GM23338 (cell line): ENCODE data around the gene ATN1. TPM values are rescaled to one million over a fixed set of nuclear protein-coding genes. Genes with fewer than 3 reads are reported as not detected.
A peak's percentile ranks its signal among the peaks of the same experiment; 100 is the strongest.

Source experiments
- ATAC-seq: fragments of 200-7000 bp; cut with Tn5 transposase; 3 replicates; pipeline ENCODE4 v1.9.1; 2020
- DNase-seq: peaks from one replicate; pipeline ENCODE4 v3.0.0-alpha.2; 2015; ENCODE audit warnings: low spot score
- H2AFZ ChIP-seq: fragments of 200-600 bp; sonication (generic); 2 replicates; pipeline ENCODE4 v1.8.0; 2016; ENCODE audit warnings: antibody characterized with exemption, mild to moderate bottlenecking, moderate library complexity
- H3F3A ChIP-seq: fragments of 200-600 bp; sonication (generic); replicated peaks from 2 replicates; pipeline ENCODE4 v1.8.0; 2017; ENCODE audit warnings: antibody characterized with exemption, mixed run types, low read depth
- H3K27ac ChIP-seq: fragments of 200-600 bp; sonication (generic); 2 replicates; pipeline ENCODE4 v1.6.1; 2016; ENCODE audit warnings: low read depth
- H3K27me3 ChIP-seq: fragments of 200-600 bp; sonication (generic); 2 replicates; pipeline ENCODE4 v1.8.0; 2016; ENCODE audit warnings: mild to moderate bottlenecking, mixed run types, moderate library complexity; ENCODE audit not compliant: insufficient read depth
- H3K36me3 ChIP-seq: fragments of 200-600 bp; sonication (generic); 2 replicates; pipeline ENCODE4 v1.8.0; 2016; ENCODE audit warnings: mild to moderate bottlenecking; ENCODE audit not compliant: insufficient read depth
- H3K4me1 ChIP-seq: fragments of 200-600 bp; sonication (generic); 2 replicates; pipeline ENCODE4 v1.8.0; 2016; ENCODE audit warnings: mild to moderate bottlenecking, moderate library complexity; ENCODE audit not compliant: insufficient read depth
- H3K4me2 ChIP-seq: fragments of 200-600 bp; sonication (generic); 2 replicates; pipeline ENCODE4 v1.7.1; 2017; ENCODE audit warnings: mixed run types
- H3K4me3 ChIP-seq: fragments of 200-600 bp; sonication (generic); 2 replicates; pipeline ENCODE4 v1.6.1; 2016; ENCODE audit warnings: mixed run types
- H3K79me2 ChIP-seq: fragments of 200-600 bp; sonication (generic); replicated peaks from 2 replicates; pipeline ENCODE4 v1.8.0; 2017; ENCODE audit warnings: mild to moderate bottlenecking; ENCODE audit not compliant: insufficient read depth
- H3K9me2 ChIP-seq: fragments of 200-600 bp; sonication (generic); 2 replicates; pipeline ENCODE4 v1.8.0; 2017; ENCODE audit not compliant: insufficient read depth
- H4K20me1 ChIP-seq: fragments of 200-600 bp; sonication (generic); replicated peaks from 2 replicates; pipeline ENCODE4 v1.8.0; 2017; ENCODE audit warnings: mild to moderate bottlenecking; ENCODE audit not compliant: insufficient read depth
- H3K27ac Mint-ChIP-seq: 2 replicates; pipeline ENCODE4 v1.8.0; 2020; ENCODE audit warnings: inconsistent platforms, mild to moderate bottlenecking, moderate library complexity, mixed read lengths
- H3K27me3 Mint-ChIP-seq: 3 replicates; pipeline ENCODE4 v1.8.0; 2022; ENCODE audit warnings: low read depth, mild to moderate bottlenecking, moderate library complexity, mixed read lengths, inconsistent platforms; ENCODE audit not compliant: insufficient read depth, poor library complexity
- H3K36me3 Mint-ChIP-seq: 3 replicates; pipeline ENCODE4 v1.8.0; 2021; ENCODE audit warnings: low read depth, mild to moderate bottlenecking, inconsistent platforms, moderate library complexity, mixed read lengths
- H3K4me1 Mint-ChIP-seq: 3 replicates; pipeline ENCODE4 v1.8.0; 2020; ENCODE audit warnings: mild to moderate bottlenecking, inconsistent platforms, mixed read lengths
- H3K4me3 Mint-ChIP-seq: 3 replicates; pipeline ENCODE4 v1.8.0; 2021; ENCODE audit warnings: moderate library complexity, mild to moderate bottlenecking, inconsistent platforms, mixed read lengths
- H3K9me3 Mint-ChIP-seq: 3 replicates; pipeline ENCODE4 v1.8.0; 2020; ENCODE audit warnings: moderate library complexity, mild to moderate bottlenecking, inconsistent platforms, mixed read lengths
- POLR2AphosphoS5 ChIP-seq: IDR thresholded peaks from 2 replicates; pipeline ENCODE4 v1.6.1; 2016; ENCODE audit warnings: antibody characterized with exemption, low read depth
- STAT1 ChIP-seq: IDR thresholded peaks from one replicate; pipeline ENCODE4 v1.6.1; 2016; ENCODE audit warnings: antibody characterized with exemption; ENCODE audit not compliant: unreplicated experiment
- ZNF114 ChIP-seq: fragments of 250-450 bp; sonication (Bioruptor Pico); IDR thresholded peaks from 2 replicates; pipeline ENCODE4 v1.5.0; 2020; ENCODE audit warnings: mild to moderate bottlenecking, moderate library complexity
- microRNA counts: library from miRNA; unstranded; fragments of <30 nt; microRNA quantifications from one replicate; lab custom pipeline; 2017
- microRNA-seq: library from miRNA; unstranded; fragments of <30 nt; microRNA quantifications from one replicate; pipeline ENCODE4, GENCODE V29; 2017
- polyA plus RNA-seq: library from polyadenylated mRNA; unstranded; fragments of >200 nt; fragmentation: Nextera tagmentation; extraction: Ambion mirVana; gene quantifications from 2 replicates; pipeline ENCODE4 v1.2.1, GENCODE V29; 2016
- small RNA-seq: library from RNA; depleted of rRNA; stranded (forward); fragments of <200 nt; gene quantifications from one replicate; pipeline ENCODE3, GENCODE V24; 2014; ENCODE audit warnings: low replicate concordance
- total RNA-seq: library from RNA; depleted of rRNA; stranded (reverse); fragments of >200 nt; shearing (Covaris generic); gene quantifications from 2 replicates; pipeline ENCODE4 v1.2.3, GENCODE V29; 2014; rRNA removed
- TF ChIP-seq, protein P1 (sequence below): IDR thresholded peaks from 2 replicates; pipeline ENCODE4 v1.6.1; 2016; ENCODE audit warnings: antibody characterized with exemption
- TF ChIP-seq, protein P2 (sequence below), 2 experiments: fragments of 200-600 bp in 1 of 2; sonication (generic) in 1 of 2; conservative IDR thresholded peaks; 2 replicates each; pipeline versions ENCODE4 v1.5.1 to v1.6.1; 2016 to 2017; ENCODE audit warnings: antibody characterized with exemption in 2 of 2, low read depth in 2 of 2, mild to moderate bottlenecking in 2 of 2, moderate library complexity in 1 of 2

Gene ATN1
- total and polyA plus RNA-seq, 2 experiments from 2014 or later: 27.2 to 49.6 TPM

GRCh38 chr12:6982532-6982931 lies 54.8 kb downstream of the ATN1 start (continued):
- TF ChIP-seq, protein P1, sequence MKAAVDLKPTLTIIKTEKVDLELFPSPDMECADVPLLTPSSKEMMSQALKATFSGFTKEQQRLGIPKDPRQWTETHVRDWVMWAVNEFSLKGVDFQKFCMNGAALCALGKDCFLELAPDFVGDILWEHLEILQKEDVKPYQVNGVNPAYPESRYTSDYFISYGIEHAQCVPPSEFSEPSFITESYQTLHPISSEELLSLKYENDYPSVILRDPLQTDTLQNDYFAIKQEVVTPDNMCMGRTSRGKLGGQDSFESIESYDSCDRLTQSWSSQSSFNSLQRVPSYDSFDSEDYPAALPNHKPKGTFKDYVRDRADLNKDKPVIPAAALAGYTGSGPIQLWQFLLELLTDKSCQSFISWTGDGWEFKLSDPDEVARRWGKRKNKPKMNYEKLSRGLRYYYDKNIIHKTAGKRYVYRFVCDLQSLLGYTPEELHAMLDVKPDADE: no peak
- TF ChIP-seq, protein P2, sequence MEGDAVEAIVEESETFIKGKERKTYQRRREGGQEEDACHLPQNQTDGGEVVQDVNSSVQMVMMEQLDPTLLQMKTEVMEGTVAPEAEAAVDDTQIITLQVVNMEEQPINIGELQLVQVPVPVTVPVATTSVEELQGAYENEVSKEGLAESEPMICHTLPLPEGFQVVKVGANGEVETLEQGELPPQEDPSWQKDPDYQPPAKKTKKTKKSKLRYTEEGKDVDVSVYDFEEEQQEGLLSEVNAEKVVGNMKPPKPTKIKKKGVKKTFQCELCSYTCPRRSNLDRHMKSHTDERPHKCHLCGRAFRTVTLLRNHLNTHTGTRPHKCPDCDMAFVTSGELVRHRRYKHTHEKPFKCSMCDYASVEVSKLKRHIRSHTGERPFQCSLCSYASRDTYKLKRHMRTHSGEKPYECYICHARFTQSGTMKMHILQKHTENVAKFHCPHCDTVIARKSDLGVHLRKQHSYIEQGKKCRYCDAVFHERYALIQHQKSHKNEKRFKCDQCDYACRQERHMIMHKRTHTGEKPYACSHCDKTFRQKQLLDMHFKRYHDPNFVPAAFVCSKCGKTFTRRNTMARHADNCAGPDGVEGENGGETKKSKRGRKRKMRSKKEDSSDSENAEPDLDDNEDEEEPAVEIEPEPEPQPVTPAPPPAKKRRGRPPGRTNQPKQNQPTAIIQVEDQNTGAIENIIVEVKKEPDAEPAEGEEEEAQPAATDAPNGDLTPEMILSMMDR (conservative IDR thresholded peaks at IDR 0.05; ENCODE audit: low read depth in 2 of 2): no peak
- TF ChIP-seq STAT1 (no peak), POLR2AphosphoS5 (no peak)

GRCh38 chr12:6987956-6988553 lies 60.3 kb downstream of the ATN1 start:
- H3K4me3 Mint-ChIP-seq: no peak overlapping the region
- Histone ChIP-seq H3K27me3 (no peaks in the 10 kb centered on the region), H3F3A (0 out of 2 replicates have a peak, but pooled peaks cover 5% of the 10 kb centered on the region), H3K79me2 (no peaks in the 10 kb centered on the region), H3K36me3 (peaks cover 4% of the 10 kb centered on the region), H4K20me1 (peaks cover 17% of the 10 kb centered on the region), H3K27ac (0 out of 2 replicates have a peak overlapping the region, but pooled peaks have one; percentile 10), H3K4me1 (no peaks in the 10 kb centered on the region), H3K4me2 (no peak overlapping the region), H3K4me3 (no peak overlapping the region), H2AFZ (no peak overlapping the region), H3K9me2 (no peaks in the 10 kb centered on the region)
- DNase-seq (no peak), ATAC-seq (no peak)
- no peak for TF ChIP-seq ZNF114 (CRISPR knock-in tag)
- H3K27ac Mint-ChIP-seq: no peak overlapping the region; the same call in 1 of the 2 replicates
- peaks cover 12% of the 10 kb centered on the region for H3K36me3 Mint-ChIP-seq
- peaks cover 4% of the 10 kb centered on the region; the same call in 1 of the 3 replicates for H3K4me1 Mint-ChIP-seq
- H3K27me3 Mint-ChIP-seq: peaks cover 4% of the 10 kb centered on the region
- H3K9me3 Mint-ChIP-seq: no peaks in the 10 kb centered on the region

MicroRNA genes within 50 kb of the gene (microRNA counts, 767-probe panel; counts per million panel counts)
- microRNA hsa-miR-141-3p (lab: Ali Mortazavi, UCI) (3,401 counts per million, percentile 9 among the panel's probes with 10 or more counts), microRNA hsa-miR-200c-3p (lab: Ali Mortazavi, UCI) (13,173 counts per million, percentile 89 among the panel's probes with 10 or more counts)

Small RNA genes lying within 50 kb of the gene (microRNA-seq; reads per million reads assigned to microRNA genes)
- 196 reads per million, percentile 73 among the genes with 10 or more reads in this experiment for gene MIR141
- 6,055 reads per million, percentile 97 among the genes with 10 or more reads in this experiment for gene MIR200C

Small RNA genes lying within 50 kb of the gene (small RNA-seq; reads per million reads assigned to genes)
- gene MIR141 (15.4 reads per million, percentile 97 among the genes with 10 or more reads in this experiment), gene MIR200C (11.2 reads per million, percentile 97 among the genes with 10 or more reads in this experiment), gene RNU7-1 (not detected), gene SCARNA12 (0.60 reads per million, percentile 42 among the genes with 10 or more reads in this experiment)

Other genes with a start within 250 kb of the ATN1 start
- gene ZNF384, start 238.6 kb upstream of the ATN1 start, total RNA-seq: 30.2 and 35.9 TPM in 2 replicates
- gene ZNF384, start 238.6 kb upstream of the ATN1 start, polyA plus RNA-seq: 14.7 and 20.5 TPM in 2 replicates
- 2.0 and 2.2 TPM in 2 replicates for gene PIANP, start 227.1 kb upstream of the ATN1 start, total RNA-seq
- 6.4 and 7.7 TPM in 2 replicates for gene PIANP, start 227.1 kb upstream of the ATN1 start, polyA plus RNA-seq
- 51.9 and 53.9 TPM in 2 replicates for gene COPS7A, start 203.9 kb upstream of the ATN1 start, total RNA-seq
- gene COPS7A, start 203.9 kb upstream of the ATN1 start, polyA plus RNA-seq: 36.9 and 37.7 TPM in 2 replicates
- 289 and 292 TPM in 2 replicates for gene MLF2, start 174.8 kb upstream of the ATN1 start, total RNA-seq
- 280 and 283 TPM in 2 replicates for gene MLF2, start 174.8 kb upstream of the ATN1 start, polyA plus RNA-seq
- 82.4 and 111 TPM in 2 replicates for gene PTMS, start 161.6 kb upstream of the ATN1 start, total RNA-seq
- 238 and 270 TPM in 2 replicates for gene PTMS, start 161.6 kb upstream of the ATN1 start, polyA plus RNA-seq
- 1.0 and 4.7 TPM in 2 replicates for gene LAG3, start 155.4 kb upstream of the ATN1 start, total RNA-seq
- gene LAG3, start 155.4 kb upstream of the ATN1 start, polyA plus RNA-seq: 3.7 and 3.9 TPM in 2 replicates
- gene CD4, start 138.4 kb upstream of the ATN1 start, total RNA-seq: 1.5 and 2.2 TPM in 2 replicates
- 2.0 and 2.1 TPM in 2 replicates for gene CD4, start 138.4 kb upstream of the ATN1 start, polyA plus RNA-seq
- 3.0 and 5.0 TPM in 2 replicates for gene GPR162, start 106.1 kb upstream of the ATN1 start, total RNA-seq
- 4.7 and 5.0 TPM in 2 replicates for gene GPR162, start 106.1 kb upstream of the ATN1 start, polyA plus RNA-seq
- 38.2 and 39.2 TPM in 2 replicates for gene P3H3, start 99.6 kb upstream of the ATN1 start, total RNA-seq
- gene P3H3, start 99.6 kb upstream of the ATN1 start, polyA plus RNA-seq: 15.8 and 16.4 TPM in 2 replicates
- gene GNB3, start 87.0 kb upstream of the ATN1 start, total RNA-seq: 3.3 and 8.2 TPM in 2 replicates
- gene GNB3, start 87.0 kb upstream of the ATN1 start, polyA plus RNA-seq: 3.6 and 5.4 TPM in 2 replicates
- gene CDCA3, start 76.7 kb upstream of the ATN1 start, total RNA-seq: 37.2 and 47.4 TPM in 2 replicates
- gene CDCA3, start 76.7 kb upstream of the ATN1 start, polyA plus RNA-seq: 75.6 and 79.2 TPM in 2 replicates
- gene USP5, start 75.8 kb upstream of the ATN1 start, total RNA-seq: 97.2 and 109 TPM in 2 replicates
- 35.0 and 35.1 TPM in 2 replicates for gene USP5, start 75.8 kb upstream of the ATN1 start, polyA plus RNA-seq
- gene TPI1, start 60.4 kb upstream of the ATN1 start, total RNA-seq: 731 and 822 TPM in 2 replicates
- 737 and 748 TPM in 2 replicates for gene TPI1, start 60.4 kb upstream of the ATN1 start, polyA plus RNA-seq
- 7.6 and 13.1 TPM in 2 replicates for gene SPSB2, start 54.7 kb upstream of the ATN1 start, total RNA-seq
- 8.2 and 10.4 TPM in 2 replicates for gene SPSB2, start 54.7 kb upstream of the ATN1 start, polyA plus RNA-seq
- gene LRRC23, start 23.1 kb upstream of the ATN1 start, total RNA-seq: 2.5 and 9.1 TPM in 2 replicates
- 2.4 and 2.9 TPM in 2 replicates for gene LRRC23, start 23.1 kb upstream of the ATN1 start, polyA plus RNA-seq
- gene ENO2, start 13.4 kb upstream of the ATN1 start, total RNA-seq: 50.8 and 53.5 TPM in 2 replicates
- gene ENO2, start 13.4 kb upstream of the ATN1 start, polyA plus RNA-seq: 43.5 and 50.0 TPM in 2 replicates
- not detected in 2 replicates for gene RNU7-1, start 15.9 kb downstream of the ATN1 start, total RNA-seq
- gene RNU7-1, start 15.9 kb downstream of the ATN1 start, polyA plus RNA-seq: not detected in 2 replicates
- 186 and 204 TPM in 2 replicates for gene C12orf57, start 16.1 kb downstream of the ATN1 start, total RNA-seq
- gene C12orf57, start 16.1 kb downstream of the ATN1 start, polyA plus RNA-seq: 262 and 285 TPM in 2 replicates
- 24.7 and 25.3 TPM in 2 replicates for gene PTPN6, start 23.4 kb downstream of the ATN1 start, total RNA-seq
- gene PTPN6, start 23.4 kb downstream of the ATN1 start, polyA plus RNA-seq: 35.4 and 40.6 TPM in 2 replicates
- gene PHB2, start 42.7 kb downstream of the ATN1 start, total RNA-seq: 378 and 416 TPM in 2 replicates
- 224 and 238 TPM in 2 replicates for gene PHB2, start 42.7 kb downstream of the ATN1 start, polyA plus RNA-seq
- gene EMG1, start 43.0 kb downstream of the ATN1 start, total RNA-seq: 66.7 and 71.7 TPM in 2 replicates
- gene EMG1, start 43.0 kb downstream of the ATN1 start, polyA plus RNA-seq: 157 and 160 TPM in 2 replicates
- 45.3 and 51.5 TPM in 2 replicates for gene LPCAT3, start 90.5 kb downstream of the ATN1 start, total RNA-seq
- 21.4 and 22.7 TPM in 2 replicates for gene LPCAT3, start 90.5 kb downstream of the ATN1 start, polyA plus RNA-seq
- 5.0 and 9.7 TPM in 2 replicates for gene C1S, start 132.8 kb downstream of the ATN1 start, total RNA-seq
- 4.9 and 5.1 TPM in 2 replicates for gene C1S, start 132.8 kb downstream of the ATN1 start, polyA plus RNA-seq
- 6.1 and 8.8 TPM in 2 replicates for gene C1R, start 164.5 kb downstream of the ATN1 start, total RNA-seq
- gene C1R, start 164.5 kb downstream of the ATN1 start, polyA plus RNA-seq: 5.9 and 6.4 TPM in 2 replicates
- 8.8 and 10.0 TPM in 2 replicates for gene C1RL, start 181.3 kb downstream of the ATN1 start, total RNA-seq
- gene C1RL, start 181.3 kb downstream of the ATN1 start, polyA plus RNA-seq: 7.3 and 9.1 TPM in 2 replicates
- 3.0 TPM in 1 of 2 replicates, not detected in the other for gene RBP5, start 200.9 kb downstream of the ATN1 start, total RNA-seq
- gene RBP5, start 200.9 kb downstream of the ATN1 start, polyA plus RNA-seq: 0.73 and 1.2 TPM in 2 replicates
- 27.9 and 46.9 TPM in 2 replicates for gene CLSTN3, start 202.4 kb downstream of the ATN1 start, total RNA-seq
- 5.0 and 5.8 TPM in 2 replicates for gene CLSTN3, start 202.4 kb downstream of the ATN1 start, polyA plus RNA-seq